ENCODE measurements around the gene TSFM.

DNA sequence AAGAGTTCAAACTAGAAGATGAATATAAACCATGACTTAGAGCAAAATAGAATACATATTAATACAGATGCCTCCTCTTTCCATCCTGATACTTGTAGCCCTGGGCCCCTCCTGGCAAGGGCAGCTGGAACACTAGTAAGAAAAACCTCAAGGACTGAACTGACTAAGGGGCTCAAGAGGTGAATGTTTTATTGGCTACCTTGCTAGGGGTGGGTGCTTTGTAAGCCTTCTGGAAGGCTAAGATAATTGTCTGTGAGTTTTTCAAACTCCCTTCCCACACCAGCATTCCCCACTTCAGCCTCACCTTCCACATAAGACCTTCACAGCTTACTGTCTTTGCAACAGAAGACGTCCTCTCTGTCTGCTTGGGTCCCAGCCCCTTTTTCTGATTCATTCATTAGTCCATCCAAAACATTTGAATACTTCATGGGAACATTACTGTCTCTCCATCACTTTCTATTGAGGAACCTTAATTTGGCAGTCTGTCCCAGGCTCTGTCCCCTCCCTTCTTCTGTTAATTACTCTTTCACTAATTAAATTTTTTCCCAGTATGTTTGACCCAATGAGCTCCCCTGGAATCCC lies 28.7 kb upstream of the TSFM start:
- TF ChIP-seq, protein P1, sequence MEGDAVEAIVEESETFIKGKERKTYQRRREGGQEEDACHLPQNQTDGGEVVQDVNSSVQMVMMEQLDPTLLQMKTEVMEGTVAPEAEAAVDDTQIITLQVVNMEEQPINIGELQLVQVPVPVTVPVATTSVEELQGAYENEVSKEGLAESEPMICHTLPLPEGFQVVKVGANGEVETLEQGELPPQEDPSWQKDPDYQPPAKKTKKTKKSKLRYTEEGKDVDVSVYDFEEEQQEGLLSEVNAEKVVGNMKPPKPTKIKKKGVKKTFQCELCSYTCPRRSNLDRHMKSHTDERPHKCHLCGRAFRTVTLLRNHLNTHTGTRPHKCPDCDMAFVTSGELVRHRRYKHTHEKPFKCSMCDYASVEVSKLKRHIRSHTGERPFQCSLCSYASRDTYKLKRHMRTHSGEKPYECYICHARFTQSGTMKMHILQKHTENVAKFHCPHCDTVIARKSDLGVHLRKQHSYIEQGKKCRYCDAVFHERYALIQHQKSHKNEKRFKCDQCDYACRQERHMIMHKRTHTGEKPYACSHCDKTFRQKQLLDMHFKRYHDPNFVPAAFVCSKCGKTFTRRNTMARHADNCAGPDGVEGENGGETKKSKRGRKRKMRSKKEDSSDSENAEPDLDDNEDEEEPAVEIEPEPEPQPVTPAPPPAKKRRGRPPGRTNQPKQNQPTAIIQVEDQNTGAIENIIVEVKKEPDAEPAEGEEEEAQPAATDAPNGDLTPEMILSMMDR (IDR thresholded peaks at IDR 0.05): no peak
- TF ChIP-seq POLR2A (IDR thresholded peaks at IDR 0.05): no peak
- TF ChIP-seq EP300 (IDR thresholded peaks at IDR 0.05): no peak
- no peak for TF ChIP-seq POLR2AphosphoS5 (IDR thresholded peaks at IDR 0.05)

Measured in sigmoid colon (tissue), 4 donors.